Panc1 (cell line): Measurements from ENCODE around the gene NT5DC1. TPM values are rescaled to one million over a fixed set of nuclear protein-coding genes. Genes with fewer than 3 reads are reported as not detected.

ENCODE experiments used
- ATAC-seq: fragments of 200-7000 bp; cut with Tn5 transposase; 2 replicates; pipeline ENCODE4 v1.9.1; 2020; ENCODE audit warnings: mild to moderate bottlenecking, moderate library complexity
- BruUV-seq: library from RNA; stranded (reverse); fragments of 400-500 nt; replicated peaks from 2 replicates; lab custom pipeline; 2021; lab: Mats Ljungman, UMichigan
- CTCF ChIA-PET: fragments of 300-600 bp; sonication (Branson Sonifier 250); formaldehyde crosslinking; loops from one replicate; lab custom pipeline; 2022; ENCODE audit warnings: antibody characterized with exemption; lab: Charles Lee
- POLR2A ChIA-PET: fragments of 300-600 bp; sonication (Branson Sonifier 250); formaldehyde crosslinking; loops from one replicate; lab custom pipeline; 2022; ENCODE audit warnings: antibody characterized with exemption; lab: Charles Lee
- DNase-seq: peaks from one replicate; pipeline ENCODE4 v3.0.0-alpha.2; 2010; ENCODE audit warnings: low read depth, low spot score
- H3K27ac ChIP-seq: 2 replicates; pipeline ENCODE4 v1.5.1; 2011; ENCODE audit warnings: mild to moderate bottlenecking, low read length, inconsistent platforms
- H3K27me3 ChIP-seq: fragments of 200-500 bp; sonication (Bioruptor generic); 2 replicates; pipeline ENCODE4 v1.6.0; 2014; ENCODE audit warnings: low read length, inconsistent platforms; ENCODE audit not compliant: control insufficient read depth, insufficient read depth
- H3K36me3 ChIP-seq: fragments of 200-500 bp; sonication (Bioruptor generic); 2 replicates; pipeline ENCODE4 v1.5.1; 2014; ENCODE audit warnings: inconsistent platforms, mild to moderate bottlenecking, low read length, moderate library complexity; ENCODE audit not compliant: control insufficient read depth, insufficient read depth
- H3K4me1 ChIP-seq: 2 replicates; pipeline ENCODE4 v1.5.1; 2011; ENCODE audit warnings: inconsistent platforms, mild to moderate bottlenecking, low read length, moderate library complexity; ENCODE audit not compliant: control insufficient read depth, insufficient read depth
- H3K4me3 ChIP-seq, 2 experiments: 2 replicates each; pipeline ENCODE4 v1.5.1; 2011 to 2012; ENCODE audit warnings: low read depth in 2 of 2, low read length in 2 of 2, mild to moderate bottlenecking in 2 of 2, inconsistent platforms in 1 of 2, moderate library complexity in 1 of 2
- H3K9me3 ChIP-seq: fragments of 200-500 bp; sonication (Bioruptor generic); 2 replicates; pipeline ENCODE4 v1.5.1; 2014; ENCODE audit warnings: low read depth, mild to moderate bottlenecking, inconsistent platforms, low read length, moderate library complexity; ENCODE audit not compliant: control insufficient read depth, insufficient read depth
- CTCF ChIP-seq: fragments of 450-650 bp; IDR thresholded peaks from 2 replicates; pipeline ENCODE4 v1.5.1; 2017; ENCODE audit warnings: mild to moderate bottlenecking
- POLR2AphosphoS5 ChIP-seq: IDR thresholded peaks from 2 replicates; pipeline ENCODE4 v1.6.1; 2012; ENCODE audit warnings: mild to moderate bottlenecking, low read depth, low read length, moderate library complexity
- REST ChIP-seq, 2 experiments: IDR thresholded peaks; 2 replicates each; pipeline ENCODE4 v1.6.1; 2011 to 2012; ENCODE audit warnings: low read depth in 2 of 2, control low read depth in 1 of 2, low read length in 1 of 2, mild to moderate bottlenecking in 1 of 2, moderate library complexity in 1 of 2; ENCODE audit not compliant: insufficient read depth in 1 of 2
- SIN3A ChIP-seq: IDR thresholded peaks from 2 replicates; pipeline ENCODE4 v1.6.1; 2012; ENCODE audit warnings: low read depth, mild to moderate bottlenecking, low read length, moderate library complexity, borderline replicate concordance; ENCODE audit not compliant: insufficient read depth
- TCF7L2 ChIP-seq: IDR thresholded peaks from 2 replicates; pipeline ENCODE4 v1.6.1; 2011; ENCODE audit warnings: mild to moderate bottlenecking, low read depth, low read length, inconsistent platforms
- in situ Hi-C: cut with HindIII; loops from 2 replicates; pipeline ENCODE4 v1.10.0; 2016; ENCODE audit warnings: low sequenced_read_pairs, low pct_unique_long_range_greater_than_20kb
- intact Hi-C: fragments of 100-400 bp; cut with micrococcal nuclease; formaldehyde crosslinking; loops from one replicate; pipeline ENCODE4 v1.10.0; 2022; ENCODE audit not compliant: unreplicated experiment
- total RNA-seq: library from RNA; stranded (reverse); gene quantifications from one replicate; pipeline ENCODE4 v1.2.1, GENCODE V29; 2021; ENCODE audit not compliant: unreplicated experiment

NT5DC1 gene
- total RNA-seq, 1 experiment from 2014 or later = 79.1 TPM

- BruUV-seq = no TSS peak
- in situ Hi-C loops = no loop called here
- Histone ChIP-seq H3K9me3 (no peaks in the 10 kb centered on the region), H3K27me3 (peaks cover 3% of the 10 kb centered on the region; the same call in 1 of the 2 replicates), H3K36me3 (no peaks in the 10 kb centered on the region), H3K27ac (no peak overlapping the region), H3K4me3 (no peak overlapping the region), H3K4me1 (peaks cover 4% of the 10 kb centered on the region; the same call in 1 of the 2 replicates)
- TF ChIP-seq POLR2AphosphoS5 = no peak
- no peak for TF ChIP-seq SIN3A
- no peak for TF ChIP-seq CTCF
- TF ChIP-seq TCF7L2 = no peak
- no peak for TF ChIP-seq REST (IDR thresholded peaks at IDR 0.05; ENCODE audit: insufficient read depth in 1 of 2, low read depth in 2 of 2, low read length in 1 of 2)
- ATAC-seq (no peak), DNase-seq (no peak)
- intact Hi-C loops = no loop called here
- ChIA-PET POLR2A (no interaction called here), CTCF (no interaction called here)
Measured at GRCh38 chr6:116064666-116065065, 36.0 kb upstream of the NT5DC1 start.

GRCh38 chr6:116066789-116067188, 33.9 kb upstream of the NT5DC1 start:
- Histone ChIP-seq H3K27ac (no peak overlapping the region), H3K4me3 (no peak overlapping the region), H3K4me1 (no peaks in the 10 kb centered on the region), H3K27me3 (peaks cover 3% of the 10 kb centered on the region; the same call in 1 of the 2 replicates), H3K36me3 (no peaks in the 10 kb centered on the region), H3K9me3 (no peaks in the 10 kb centered on the region)
- BruUV-seq = no TSS peak
- in situ Hi-C loops = no loop called here
- DNase-seq (no peak), ATAC-seq (no peak)
- TF ChIP-seq POLR2AphosphoS5 (no peak), CTCF (no peak), REST (IDR thresholded peaks at IDR 0.05; ENCODE audit: insufficient read depth in 1 of 2, low read depth in 2 of 2, low read length in 1 of 2) (no peak), SIN3A (no peak), TCF7L2 (no peak)
- intact Hi-C loops = no loop called here
- ChIA-PET CTCF (no interaction called here), POLR2A (no interaction called here)
